DOHH2 (cell line): ENCODE measurements around the gene SH3GL1.

Experiments used
- H3F3A ChIP-seq: fragments of 200-600 bp; sonication (generic), shearing (Covaris generic); 2 replicates; pipeline ENCODE4 v1.6.0; 2016; ENCODE audit warnings: antibody characterized with exemption, mild to moderate bottlenecking; ENCODE audit not compliant: control insufficient read depth, insufficient read depth
- H3K27ac ChIP-seq: fragments of 200-600 bp; sonication (generic); 2 replicates; pipeline ENCODE4 v1.5.1; 2014; ENCODE audit warnings: low read depth, mild to moderate bottlenecking, low read length, moderate library complexity
- H3K27me3 ChIP-seq: fragments of 200-600 bp; sonication (generic); 2 replicates; pipeline ENCODE4 v1.6.1; 2014; ENCODE audit warnings: mild to moderate bottlenecking, low read length, mixed read lengths; ENCODE audit not compliant: control insufficient read depth
- H3K36me3 ChIP-seq: fragments of 200-600 bp; sonication (generic); 2 replicates; pipeline ENCODE4 v1.6.1; 2014; ENCODE audit warnings: mild to moderate bottlenecking, low read length, moderate library complexity, mixed read lengths; ENCODE audit not compliant: control insufficient read depth
- H3K4me1 ChIP-seq: fragments of 200-600 bp; sonication (generic); 2 replicates; pipeline ENCODE4 v1.6.1; 2014; ENCODE audit warnings: mild to moderate bottlenecking, low read length, mixed read lengths; ENCODE audit not compliant: control insufficient read depth
- H3K4me2 ChIP-seq: fragments of 200-600 bp; sonication (generic); 2 replicates; pipeline ENCODE4 v1.6.0; 2014; ENCODE audit warnings: mild to moderate bottlenecking, low read length, moderate library complexity
- H3K4me3 ChIP-seq: fragments of 200-600 bp; sonication (generic); 2 replicates; pipeline ENCODE4 v1.5.1; 2014; ENCODE audit warnings: mild to moderate bottlenecking, low read length, mixed read lengths
- H3K79me2 ChIP-seq: fragments of 200-600 bp; sonication (generic); 2 replicates; pipeline ENCODE4 v1.6.1; 2014; ENCODE audit warnings: mild to moderate bottlenecking, low read length, mixed read lengths; ENCODE audit not compliant: control insufficient read depth
- H3K9me2 ChIP-seq: fragments of 200-600 bp; sonication (generic); replicated peaks from 2 replicates; pipeline ENCODE4 v1.6.1; 2014; ENCODE audit warnings: mild to moderate bottlenecking, low read length, mixed read lengths; ENCODE audit not compliant: control insufficient read depth
- H3K9me3 ChIP-seq: fragments of 200-600 bp; sonication (generic); 2 replicates; pipeline ENCODE4 v1.6.1; 2014; ENCODE audit warnings: antibody characterized with exemption, low read length, mixed read lengths; ENCODE audit not compliant: control insufficient read depth, insufficient read depth
- H4K20me1 ChIP-seq: fragments of 200-600 bp; sonication (generic); 2 replicates; pipeline ENCODE4 v1.6.0; 2014; ENCODE audit warnings: low read depth, mild to moderate bottlenecking, antibody characterized with exemption, low read length, moderate library complexity; ENCODE audit not compliant: control insufficient read depth, insufficient read depth
- CTCF ChIP-seq: fragments of 200-600 bp; sonication (generic); IDR thresholded peaks from one replicate; pipeline ENCODE4 v1.5.1; 2014; ENCODE audit warnings: antibody characterized with exemption, mild to moderate bottlenecking, low read depth, low read length; ENCODE audit not compliant: poor library complexity, severe bottlenecking
- EZH2phosphoT487 ChIP-seq: fragments of 200-600 bp; sonication (generic); IDR thresholded peaks from 2 replicates; pipeline ENCODE4 v1.6.1; 2017; ENCODE audit warnings: borderline replicate concordance, mild to moderate bottlenecking, antibody characterized with exemption, low read length, moderate library complexity, mixed read lengths

Gene SH3GL1

DNA sequence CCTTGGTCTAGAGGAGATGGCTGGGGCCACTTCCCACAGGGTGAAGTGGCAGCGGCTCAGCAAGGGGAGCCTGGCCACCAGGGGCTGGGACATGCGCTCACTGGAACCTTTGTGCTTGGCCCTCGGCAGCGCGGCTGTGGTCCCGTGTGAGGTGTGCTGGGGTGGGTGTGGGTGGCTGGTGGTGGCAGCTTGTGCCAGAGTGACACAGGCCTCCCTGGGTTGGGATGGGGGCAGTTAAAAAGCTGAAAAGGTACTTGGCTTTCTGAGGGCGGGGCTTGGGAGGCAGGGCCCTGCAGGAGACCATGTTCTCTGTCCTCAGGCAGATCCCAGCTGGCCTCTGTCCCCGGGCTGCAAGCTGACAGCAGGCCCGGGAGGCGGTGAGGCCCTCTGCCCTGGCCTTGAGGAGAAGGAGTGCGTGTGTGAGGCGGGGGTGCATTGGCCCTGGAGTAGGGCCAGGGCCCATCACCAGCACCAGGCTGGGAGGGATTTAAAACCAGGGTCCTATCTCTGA is 39.7 kb downstream of the SH3GL1 start:
- peaks cover 58% of the 10 kb centered on the region for H3K36me3 ChIP-seq
- no peaks in the 10 kb centered on the region for H3K9me3 ChIP-seq
- TF ChIP-seq EZH2phosphoT487 (no peak), CTCF (no peak)
- H3K4me3 ChIP-seq = no peak overlapping the region
- H3F3A ChIP-seq = no peaks in the 10 kb centered on the region
- no peak overlapping the region for H3K27ac ChIP-seq
- H4K20me1 ChIP-seq = no peaks in the 10 kb centered on the region
- no peaks in the 10 kb centered on the region for H3K4me1 ChIP-seq
- no peaks in the 10 kb centered on the region for H3K79me2 ChIP-seq
- no peaks in the 10 kb centered on the region for H3K9me2 ChIP-seq
- H3K4me2 ChIP-seq = no peak overlapping the region
- no peaks in the 10 kb centered on the region for H3K27me3 ChIP-seq

- Histone ChIP-seq H3K4me3 (no peak overlapping the region), H3K4me1 (no peaks in the 10 kb centered on the region), H3K27me3 (no peaks in the 10 kb centered on the region), H3K36me3 (peaks cover 52% of the 10 kb centered on the region), H3K79me2 (no peaks in the 10 kb centered on the region), H3K9me2 (no peaks in the 10 kb centered on the region), H3K27ac (no peak overlapping the region), H3F3A (no peaks in the 10 kb centered on the region), H3K4me2 (no peak overlapping the region), H4K20me1 (no peaks in the 10 kb centered on the region), H3K9me3 (no peaks in the 10 kb centered on the region)
- TF ChIP-seq CTCF = no peak
These were observed 40.2 kb downstream of the SH3GL1 start for GRCh38 chr19:4360081-4360569.

DNA sequence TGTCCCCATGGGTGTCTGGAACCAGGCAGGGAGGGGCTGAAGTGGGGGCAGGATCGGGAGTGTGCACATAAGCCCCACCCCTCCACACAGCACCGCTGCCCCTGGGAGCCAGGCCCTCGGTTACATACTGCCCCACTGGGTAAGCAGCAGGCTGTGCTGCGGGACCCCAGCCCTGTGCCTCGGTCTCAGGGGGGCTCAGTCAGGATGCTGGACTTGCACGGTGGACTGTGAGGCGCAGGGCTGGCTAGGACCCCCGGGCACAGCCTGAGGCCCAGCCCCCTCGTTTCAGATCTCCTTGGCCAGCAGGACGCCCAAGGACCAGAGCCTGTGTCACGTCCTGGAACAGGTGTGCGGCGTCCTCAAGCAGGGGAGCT is 40.7 kb downstream of the SH3GL1 start:
- no peak for TF ChIP-seq CTCF
- no peak for TF ChIP-seq EZH2phosphoT487
- peaks cover 49% of the 10 kb centered on the region for H3K36me3 ChIP-seq

More for the DNA sequence above, 40.7 kb downstream of the SH3GL1 start:
- H3K4me3 ChIP-seq = no peak overlapping the region
- no peaks in the 10 kb centered on the region for H3K9me2 ChIP-seq
- H3K4me1 ChIP-seq = no peaks in the 10 kb centered on the region
- H3K9me3 ChIP-seq = no peaks in the 10 kb centered on the region
- H3F3A ChIP-seq = no peaks in the 10 kb centered on the region
- no peak overlapping the region for H3K4me2 ChIP-seq
- no peaks in the 10 kb centered on the region for H3K79me2 ChIP-seq
- H3K27ac ChIP-seq = no peak overlapping the region
- H4K20me1 ChIP-seq = no peaks in the 10 kb centered on the region
- H3K27me3 ChIP-seq = no peaks in the 10 kb centered on the region
